DOHH2 (cell line): ENCODE results near the gene BCO1.

Source experiments
- H3F3A ChIP-seq: fragments of 200-600 bp; sonication (generic), shearing (Covaris generic); 2 replicates; pipeline ENCODE4 v1.6.0; 2016; ENCODE audit warnings: antibody characterized with exemption, mild to moderate bottlenecking; ENCODE audit not compliant: control insufficient read depth, insufficient read depth
- H3K27ac ChIP-seq: fragments of 200-600 bp; sonication (generic); 2 replicates; pipeline ENCODE4 v1.5.1; 2014; ENCODE audit warnings: low read depth, mild to moderate bottlenecking, low read length, moderate library complexity
- H3K27me3 ChIP-seq: fragments of 200-600 bp; sonication (generic); 2 replicates; pipeline ENCODE4 v1.6.1; 2014; ENCODE audit warnings: mild to moderate bottlenecking, low read length, mixed read lengths; ENCODE audit not compliant: control insufficient read depth
- H3K36me3 ChIP-seq: fragments of 200-600 bp; sonication (generic); 2 replicates; pipeline ENCODE4 v1.6.1; 2014; ENCODE audit warnings: mild to moderate bottlenecking, low read length, moderate library complexity, mixed read lengths; ENCODE audit not compliant: control insufficient read depth
- H3K4me1 ChIP-seq: fragments of 200-600 bp; sonication (generic); 2 replicates; pipeline ENCODE4 v1.6.1; 2014; ENCODE audit warnings: mild to moderate bottlenecking, low read length, mixed read lengths; ENCODE audit not compliant: control insufficient read depth
- H3K4me2 ChIP-seq: fragments of 200-600 bp; sonication (generic); 2 replicates; pipeline ENCODE4 v1.6.0; 2014; ENCODE audit warnings: mild to moderate bottlenecking, low read length, moderate library complexity
- H3K4me3 ChIP-seq: fragments of 200-600 bp; sonication (generic); 2 replicates; pipeline ENCODE4 v1.5.1; 2014; ENCODE audit warnings: mild to moderate bottlenecking, low read length, mixed read lengths
- H3K79me2 ChIP-seq: fragments of 200-600 bp; sonication (generic); 2 replicates; pipeline ENCODE4 v1.6.1; 2014; ENCODE audit warnings: mild to moderate bottlenecking, low read length, mixed read lengths; ENCODE audit not compliant: control insufficient read depth
- H3K9me2 ChIP-seq: fragments of 200-600 bp; sonication (generic); replicated peaks from 2 replicates; pipeline ENCODE4 v1.6.1; 2014; ENCODE audit warnings: mild to moderate bottlenecking, low read length, mixed read lengths; ENCODE audit not compliant: control insufficient read depth
- H3K9me3 ChIP-seq: fragments of 200-600 bp; sonication (generic); 2 replicates; pipeline ENCODE4 v1.6.1; 2014; ENCODE audit warnings: antibody characterized with exemption, low read length, mixed read lengths; ENCODE audit not compliant: control insufficient read depth, insufficient read depth
- H4K20me1 ChIP-seq: fragments of 200-600 bp; sonication (generic); 2 replicates; pipeline ENCODE4 v1.6.0; 2014; ENCODE audit warnings: low read depth, mild to moderate bottlenecking, antibody characterized with exemption, low read length, moderate library complexity; ENCODE audit not compliant: control insufficient read depth, insufficient read depth
- CTCF ChIP-seq: fragments of 200-600 bp; sonication (generic); IDR thresholded peaks from one replicate; pipeline ENCODE4 v1.5.1; 2014; ENCODE audit warnings: antibody characterized with exemption, mild to moderate bottlenecking, low read depth, low read length; ENCODE audit not compliant: poor library complexity, severe bottlenecking
- EZH2phosphoT487 ChIP-seq: fragments of 200-600 bp; sonication (generic); IDR thresholded peaks from 2 replicates; pipeline ENCODE4 v1.6.1; 2017; ENCODE audit warnings: borderline replicate concordance, mild to moderate bottlenecking, antibody characterized with exemption, low read length, moderate library complexity, mixed read lengths

The BCO1 gene

GRCh38 chr16:81284995-81285600 is 46.6 kb downstream of the BCO1 start:
- H3K9me2 ChIP-seq, result no peaks in the 10 kb centered on the region
- H3K27ac ChIP-seq, result no peak overlapping the region
- no peak overlapping the region for H3K4me2 ChIP-seq
- H3K4me1 ChIP-seq, result no peaks in the 10 kb centered on the region
- H3K9me3 ChIP-seq, result no peaks in the 10 kb centered on the region
- no peaks in the 10 kb centered on the region for H3K79me2 ChIP-seq
- no peaks in the 10 kb centered on the region for H3F3A ChIP-seq
- no peak overlapping the region for H3K4me3 ChIP-seq
- H3K36me3 ChIP-seq, result no peaks in the 10 kb centered on the region
- H4K20me1 ChIP-seq, result no peaks in the 10 kb centered on the region
- H3K27me3 ChIP-seq, result no peaks in the 10 kb centered on the region; the same call in 1 of the 2 replicates
- TF ChIP-seq CTCF, result no peak
- TF ChIP-seq EZH2phosphoT487, result no peak

GRCh38 chr16:81286190-81286589 is 47.7 kb downstream of the BCO1 start:
- Histone ChIP-seq H4K20me1 (no peaks in the 10 kb centered on the region), H3K79me2 (no peaks in the 10 kb centered on the region), H3K9me3 (no peaks in the 10 kb centered on the region), H3K9me2 (no peaks in the 10 kb centered on the region), H3K4me2 (no peak overlapping the region), H3K4me1 (no peaks in the 10 kb centered on the region), H3F3A (no peaks in the 10 kb centered on the region), H3K27ac (no peak overlapping the region), H3K27me3 (no peaks in the 10 kb centered on the region; the same call in 1 of the 2 replicates), H3K36me3 (no peaks in the 10 kb centered on the region), H3K4me3 (no peak overlapping the region)
- TF ChIP-seq EZH2phosphoT487 (no peak), CTCF (no peak)

- H3K4me2 ChIP-seq, result no peak overlapping the region
- no peaks in the 10 kb centered on the region for H3K79me2 ChIP-seq
- no peak overlapping the region for H3K27ac ChIP-seq
- 0 out of 2 replicates have a peak, but pooled peaks cover 2% of the 10 kb centered on the region for H3K27me3 ChIP-seq
- H3K4me3 ChIP-seq, result no peak overlapping the region
- no peaks in the 10 kb centered on the region for H3F3A ChIP-seq
- no peaks in the 10 kb centered on the region for H3K9me2 ChIP-seq
- H3K36me3 ChIP-seq, result no peaks in the 10 kb centered on the region
- TF ChIP-seq EZH2phosphoT487 (no peak), CTCF (no peak)
- no peaks in the 10 kb centered on the region for H3K9me3 ChIP-seq
- no peaks in the 10 kb centered on the region for H4K20me1 ChIP-seq
- no peaks in the 10 kb centered on the region for H3K4me1 ChIP-seq
These were observed 52.6 kb downstream of the BCO1 start for GRCh38 chr16:81291117-81291516.
